Measurements from ENCODE around the gene SLC22A5.

DNA sequence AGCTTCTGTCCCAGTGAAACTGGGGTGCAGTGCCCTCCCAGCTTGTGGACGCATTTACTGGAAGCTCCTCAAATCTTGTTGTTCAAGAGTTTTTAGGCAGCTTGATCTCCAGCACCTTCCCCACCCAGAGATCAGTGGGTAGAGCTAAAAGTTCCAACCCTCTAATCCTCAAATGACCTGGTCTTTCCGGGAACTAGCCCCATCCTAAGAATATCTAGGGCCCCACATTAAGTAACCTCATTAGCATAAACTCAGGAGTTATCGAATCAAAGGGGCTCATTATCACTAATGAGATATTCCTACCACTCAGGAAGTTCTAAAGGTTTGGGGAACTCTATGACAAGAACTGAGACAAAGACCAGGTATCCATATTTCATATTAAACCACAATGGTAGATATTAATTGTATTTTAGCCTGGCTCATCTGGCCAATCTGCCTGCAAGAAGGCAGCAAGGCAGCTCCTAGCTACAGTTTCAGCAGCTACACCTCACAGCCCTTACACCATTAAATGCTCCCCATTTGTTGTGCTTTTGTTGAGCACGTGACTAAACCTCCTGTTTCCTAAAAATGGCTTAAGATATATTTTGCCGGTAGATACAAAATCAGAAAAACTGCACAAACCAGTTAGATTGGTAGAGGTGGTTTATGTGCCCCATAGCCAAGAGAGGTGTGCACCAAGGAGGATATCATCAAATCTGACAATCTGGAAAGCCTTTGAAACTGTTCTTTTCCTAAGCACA lies 24.6 kb upstream of the SLC22A5 start:
- TF ChIP-seq, protein P1, sequence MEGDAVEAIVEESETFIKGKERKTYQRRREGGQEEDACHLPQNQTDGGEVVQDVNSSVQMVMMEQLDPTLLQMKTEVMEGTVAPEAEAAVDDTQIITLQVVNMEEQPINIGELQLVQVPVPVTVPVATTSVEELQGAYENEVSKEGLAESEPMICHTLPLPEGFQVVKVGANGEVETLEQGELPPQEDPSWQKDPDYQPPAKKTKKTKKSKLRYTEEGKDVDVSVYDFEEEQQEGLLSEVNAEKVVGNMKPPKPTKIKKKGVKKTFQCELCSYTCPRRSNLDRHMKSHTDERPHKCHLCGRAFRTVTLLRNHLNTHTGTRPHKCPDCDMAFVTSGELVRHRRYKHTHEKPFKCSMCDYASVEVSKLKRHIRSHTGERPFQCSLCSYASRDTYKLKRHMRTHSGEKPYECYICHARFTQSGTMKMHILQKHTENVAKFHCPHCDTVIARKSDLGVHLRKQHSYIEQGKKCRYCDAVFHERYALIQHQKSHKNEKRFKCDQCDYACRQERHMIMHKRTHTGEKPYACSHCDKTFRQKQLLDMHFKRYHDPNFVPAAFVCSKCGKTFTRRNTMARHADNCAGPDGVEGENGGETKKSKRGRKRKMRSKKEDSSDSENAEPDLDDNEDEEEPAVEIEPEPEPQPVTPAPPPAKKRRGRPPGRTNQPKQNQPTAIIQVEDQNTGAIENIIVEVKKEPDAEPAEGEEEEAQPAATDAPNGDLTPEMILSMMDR (IDR thresholded peaks at IDR 0.05) = no peak
- TF ChIP-seq POLR2A (IDR thresholded peaks at IDR 0.05) (no peak), EP300 (IDR thresholded peaks at IDR 0.05) (no peak)
